Lower leg skin (tissue), 4 donors: ENCODE measurements around the gene VENTX. TPM values are rescaled to one million over a fixed set of nuclear protein-coding genes. Genes with fewer than 3 reads are reported as not detected.

Experiments
- DNase-seq, 2 donors: peaks; one replicate each; pipeline ENCODE4 v3.0.0-alpha.2; 2019; ENCODE audit warnings: low spot score in 2 of 2
- H3K4me3 ChIP-seq: fragments of 200-600 bp; sonication (generic); 2 replicates; pipeline ENCODE4 v1.5.1; 2017; ENCODE audit warnings: mild to moderate bottlenecking, low read depth; ENCODE audit not compliant: poor library complexity, severe bottlenecking
- POLR2A ChIP-seq, 2 donors: fragments of 450-650 bp; IDR thresholded peaks; one replicate each; pipeline ENCODE4 v1.6.1; 2016 to 2017; ENCODE audit warnings: antibody characterized with exemption in 2 of 2, mild to moderate bottlenecking in 1 of 2, moderate library complexity in 1 of 2
- WGBS, 2 donors: methylation state at CpG; one replicate each; pipeline ENCODE4 v1.1.5; 2018; 5-methylcytosine and 5-hydroxymethylcytosine counted together
- intact Hi-C: fragments of 100-400 bp; cut with DNase I; formaldehyde crosslinking; loops from one replicate; pipeline ENCODE4 v1.15.0; 2023; ENCODE audit warnings: low total_unique reads
- total RNA-seq, 4 donors: library from RNA; depleted of rRNA; stranded (reverse); fragments of >200 nt; gene quantifications; one replicate each; pipeline ENCODE4 v1.1.0, GENCODE V29; 2016
- TF ChIP-seq, protein P1 (sequence below), 3 donors: fragments of 450-650 bp; IDR thresholded peaks; one replicate each; pipeline ENCODE4 v1.5.1; 2016; ENCODE audit warnings: antibody characterized with exemption in 3 of 3, mild to moderate bottlenecking in 3 of 3, moderate library complexity in 2 of 3

Gene VENTX
- total RNA-seq, 4 donors from 2014 or later, result 0.42 to 0.65 TPM; not detected in 2

DNA sequence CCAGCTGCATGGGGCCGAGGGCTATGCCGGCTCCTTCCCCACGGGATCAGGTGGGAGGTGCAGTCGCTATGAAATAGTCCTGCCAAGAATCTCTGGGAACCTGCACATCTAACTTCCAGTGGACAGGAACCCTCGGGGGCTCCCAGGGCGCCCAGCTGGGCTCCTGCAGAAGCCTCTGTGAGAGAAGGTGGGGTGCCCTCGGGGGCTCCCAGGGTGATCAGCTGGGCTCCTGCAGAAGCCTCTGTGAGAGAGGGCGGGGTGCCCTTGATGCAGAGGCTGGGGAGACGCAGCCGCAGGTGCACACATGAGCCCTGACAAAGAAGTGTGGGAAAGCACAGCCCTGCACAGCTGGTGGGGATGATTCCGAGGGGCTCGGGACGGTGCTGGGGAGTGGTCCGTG, 5.9 kb downstream of the VENTX start:
- no peak overlapping the region for H3K4me3 ChIP-seq
- no peak for DNase-seq

DNA sequence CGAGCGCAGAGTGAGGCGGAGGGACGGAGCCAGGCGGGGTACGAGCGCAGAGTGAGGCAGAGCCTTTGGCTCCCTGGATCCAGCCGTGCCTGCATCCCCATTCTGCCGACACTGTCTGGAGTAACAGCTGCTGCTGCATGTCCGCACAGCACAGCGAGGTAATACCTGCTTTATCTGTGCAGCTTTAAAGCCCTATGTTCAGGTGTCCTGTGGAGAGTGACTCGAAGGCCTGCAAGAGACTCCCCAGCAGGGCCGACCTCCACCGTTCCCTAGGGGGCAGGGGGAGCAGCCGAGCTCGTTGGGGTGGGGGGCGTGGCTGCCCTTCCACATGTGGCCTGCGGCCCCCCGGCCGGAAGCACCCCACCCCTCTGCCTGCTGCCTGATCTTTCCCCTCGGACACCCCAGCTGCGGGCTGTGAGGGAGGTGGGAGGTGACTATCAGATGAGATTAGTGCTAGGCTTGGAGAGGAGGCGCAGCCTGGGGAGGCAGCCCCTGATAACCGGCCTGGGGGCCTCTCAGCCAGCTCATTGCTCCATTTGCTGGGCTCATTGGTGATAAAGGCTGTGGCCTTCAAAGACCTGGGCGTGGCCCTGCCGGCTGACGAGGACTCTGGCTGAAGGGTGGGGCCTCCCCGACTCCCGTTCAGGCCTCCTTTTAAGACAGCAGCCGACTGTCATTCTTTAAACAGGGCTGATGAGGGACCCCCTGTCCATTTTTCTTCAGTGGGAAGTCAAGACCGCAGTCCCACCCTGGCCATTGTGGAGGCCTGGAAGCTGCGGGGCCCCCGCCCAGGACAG, 8.0 kb downstream of the VENTX start:
- 55 to 56% methylated on average over 26 to 28 of the region's 33 CpGs for WGBS, 2 donors
- intact Hi-C loops, result no loop called here
- no peak overlapping the region for H3K4me3 ChIP-seq
- DNase-seq, result no peak
- TF ChIP-seq, protein P1, sequence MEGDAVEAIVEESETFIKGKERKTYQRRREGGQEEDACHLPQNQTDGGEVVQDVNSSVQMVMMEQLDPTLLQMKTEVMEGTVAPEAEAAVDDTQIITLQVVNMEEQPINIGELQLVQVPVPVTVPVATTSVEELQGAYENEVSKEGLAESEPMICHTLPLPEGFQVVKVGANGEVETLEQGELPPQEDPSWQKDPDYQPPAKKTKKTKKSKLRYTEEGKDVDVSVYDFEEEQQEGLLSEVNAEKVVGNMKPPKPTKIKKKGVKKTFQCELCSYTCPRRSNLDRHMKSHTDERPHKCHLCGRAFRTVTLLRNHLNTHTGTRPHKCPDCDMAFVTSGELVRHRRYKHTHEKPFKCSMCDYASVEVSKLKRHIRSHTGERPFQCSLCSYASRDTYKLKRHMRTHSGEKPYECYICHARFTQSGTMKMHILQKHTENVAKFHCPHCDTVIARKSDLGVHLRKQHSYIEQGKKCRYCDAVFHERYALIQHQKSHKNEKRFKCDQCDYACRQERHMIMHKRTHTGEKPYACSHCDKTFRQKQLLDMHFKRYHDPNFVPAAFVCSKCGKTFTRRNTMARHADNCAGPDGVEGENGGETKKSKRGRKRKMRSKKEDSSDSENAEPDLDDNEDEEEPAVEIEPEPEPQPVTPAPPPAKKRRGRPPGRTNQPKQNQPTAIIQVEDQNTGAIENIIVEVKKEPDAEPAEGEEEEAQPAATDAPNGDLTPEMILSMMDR (IDR thresholded peaks at IDR 0.05), result no peak

More for the DNA sequence above, 5.9 kb downstream of the VENTX start:
- intact Hi-C loops, result no loop called here
- TF ChIP-seq POLR2A (IDR thresholded peaks at IDR 0.05), result no peak
- TF ChIP-seq, protein P1 (IDR thresholded peaks at IDR 0.05), result no peak
- WGBS, 2 donors, result 34 to 38% methylated on average over 11 to 14 of the region's 14 CpGs

DNA sequence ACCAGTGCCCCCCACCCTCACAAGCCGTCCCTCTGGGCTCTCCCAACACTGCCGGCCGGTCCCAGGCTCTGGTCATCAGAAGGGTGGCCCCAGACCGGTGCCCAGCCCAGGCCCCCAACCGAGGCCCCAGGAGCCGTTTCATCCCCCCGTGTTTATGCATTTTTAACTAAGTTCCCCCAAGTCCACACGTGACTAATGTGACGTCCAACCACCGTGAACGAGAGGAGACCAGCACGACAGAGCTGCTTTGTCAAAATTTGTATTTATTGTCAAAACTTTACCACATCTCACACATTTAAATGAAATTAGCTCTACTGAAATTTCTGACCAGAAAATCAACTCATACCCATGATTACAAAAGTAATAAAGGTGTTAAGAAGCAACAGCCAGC, 8.6 kb downstream of the VENTX start:
- TF ChIP-seq, protein P1 (IDR thresholded peaks at IDR 0.05), result no peak
- TF ChIP-seq POLR2A (IDR thresholded peaks at IDR 0.05), result no peak
- no peak overlapping the region for H3K4me3 ChIP-seq
- 45 to 75% methylated on average over 12 of the region's 12 CpGs for WGBS, 2 donors
- intact Hi-C loops, result no loop called here
- DNase-seq, result no peak

DNA sequence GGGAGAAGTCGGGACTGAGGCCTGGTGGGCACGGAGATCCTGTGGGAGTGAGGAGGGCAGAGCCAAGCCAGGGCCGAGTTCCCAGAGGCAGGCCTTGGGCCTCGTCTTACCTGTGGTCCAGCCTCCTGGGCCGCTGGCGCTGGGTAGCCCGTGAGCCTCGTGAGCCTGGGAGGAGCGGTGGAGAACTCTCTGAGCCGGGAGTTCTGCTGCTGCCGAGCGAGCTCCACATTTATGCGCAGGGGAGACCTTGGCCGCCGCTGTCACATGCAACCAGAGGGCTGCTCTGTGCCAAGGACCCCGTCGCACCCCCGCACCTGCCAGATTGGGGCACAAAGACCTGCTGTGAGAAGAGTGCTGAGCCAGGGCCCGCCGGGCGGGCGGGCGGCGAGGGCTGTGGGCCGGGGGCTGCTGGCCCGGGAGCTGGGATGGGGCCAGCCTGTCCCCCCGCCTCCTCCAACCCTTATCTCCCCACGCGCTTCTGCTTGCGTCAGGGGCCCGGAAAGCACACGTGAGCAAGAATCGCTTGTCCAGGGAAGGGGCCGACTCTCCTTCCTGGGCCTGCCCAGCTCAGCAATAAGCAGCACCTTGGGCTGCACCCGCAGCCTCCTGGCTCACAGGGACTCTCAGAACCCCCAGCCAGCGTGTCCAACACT, 10.2 kb downstream of the VENTX start:
- DNase-seq, result no peak
- TF ChIP-seq POLR2A (IDR thresholded peaks at IDR 0.05), result no peak
- TF ChIP-seq, protein P1 (IDR thresholded peaks at IDR 0.05), result no peak
- WGBS, 2 donors, result 82% methylated on average over 33 to 36 of the region's 36 CpGs
- intact Hi-C loops, result no loop called here
- no peak overlapping the region for H3K4me3 ChIP-seq

DNA sequence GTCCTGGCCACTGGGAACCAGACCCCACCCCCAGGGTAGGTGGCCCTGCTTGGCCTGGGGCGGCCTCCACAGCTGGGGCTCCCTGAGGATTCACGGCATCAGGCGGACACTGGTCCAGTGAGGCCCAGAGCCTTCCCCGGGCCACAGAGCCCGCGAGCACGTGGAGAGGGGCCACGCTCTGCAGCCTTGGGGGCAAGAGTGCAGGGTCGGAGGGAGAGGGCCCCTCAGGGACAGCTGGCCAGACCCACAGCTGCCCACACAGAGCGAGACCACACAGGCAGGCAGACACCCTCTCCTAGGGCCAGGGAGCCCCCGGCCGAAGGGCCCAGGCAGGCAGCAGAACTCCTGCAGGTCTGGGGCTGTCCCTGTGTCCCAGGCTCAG, 10.7 kb downstream of the VENTX start:
- DNase-seq, result no peak
- 89 to 93% methylated on average over 9 to 12 of the region's 12 CpGs for WGBS, 2 donors
- no peak for TF ChIP-seq POLR2A (IDR thresholded peaks at IDR 0.05)
- TF ChIP-seq, protein P1 (IDR thresholded peaks at IDR 0.05), result no peak
- intact Hi-C loops, result no loop called here
- H3K4me3 ChIP-seq, result no peak overlapping the region
